Measurements from ENCODE around the gene NGEF.

DNA sequence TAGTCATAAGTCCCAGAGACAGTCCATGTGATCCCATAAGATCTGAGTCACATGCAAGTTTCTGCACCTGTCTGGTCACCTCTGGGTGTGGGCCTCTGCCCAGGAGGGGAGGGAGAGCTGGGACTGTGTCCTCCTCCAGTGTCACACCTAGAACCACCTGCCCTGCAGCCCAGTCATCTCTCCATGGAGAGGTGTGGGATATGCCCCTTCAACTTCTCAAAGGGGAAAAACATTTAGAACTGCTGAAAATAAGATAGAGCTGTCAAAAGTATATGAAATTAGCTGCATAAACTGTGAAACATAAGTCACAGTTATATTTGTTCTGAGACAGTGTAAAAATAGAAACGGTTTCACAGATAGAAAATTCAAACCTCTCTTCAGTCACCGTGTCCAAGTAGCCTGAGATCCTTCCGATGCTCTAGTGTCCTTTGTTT is 55.4 kb downstream of the NGEF start:
- TF ChIP-seq, protein P1, sequence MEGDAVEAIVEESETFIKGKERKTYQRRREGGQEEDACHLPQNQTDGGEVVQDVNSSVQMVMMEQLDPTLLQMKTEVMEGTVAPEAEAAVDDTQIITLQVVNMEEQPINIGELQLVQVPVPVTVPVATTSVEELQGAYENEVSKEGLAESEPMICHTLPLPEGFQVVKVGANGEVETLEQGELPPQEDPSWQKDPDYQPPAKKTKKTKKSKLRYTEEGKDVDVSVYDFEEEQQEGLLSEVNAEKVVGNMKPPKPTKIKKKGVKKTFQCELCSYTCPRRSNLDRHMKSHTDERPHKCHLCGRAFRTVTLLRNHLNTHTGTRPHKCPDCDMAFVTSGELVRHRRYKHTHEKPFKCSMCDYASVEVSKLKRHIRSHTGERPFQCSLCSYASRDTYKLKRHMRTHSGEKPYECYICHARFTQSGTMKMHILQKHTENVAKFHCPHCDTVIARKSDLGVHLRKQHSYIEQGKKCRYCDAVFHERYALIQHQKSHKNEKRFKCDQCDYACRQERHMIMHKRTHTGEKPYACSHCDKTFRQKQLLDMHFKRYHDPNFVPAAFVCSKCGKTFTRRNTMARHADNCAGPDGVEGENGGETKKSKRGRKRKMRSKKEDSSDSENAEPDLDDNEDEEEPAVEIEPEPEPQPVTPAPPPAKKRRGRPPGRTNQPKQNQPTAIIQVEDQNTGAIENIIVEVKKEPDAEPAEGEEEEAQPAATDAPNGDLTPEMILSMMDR (IDR thresholded peaks at IDR 0.05), result no peak
- TF ChIP-seq POLR2A (IDR thresholded peaks at IDR 0.05), result no peak
